Measurements from ENCODE around the gene ZSWIM3. TPM values are rescaled to one million over a fixed set of nuclear protein-coding genes. Genes with fewer than 3 reads are reported as not detected.

The ZSWIM3 gene
- 2.6 and 3.1 TPM in 2 replicates for total RNA-seq

DNA sequence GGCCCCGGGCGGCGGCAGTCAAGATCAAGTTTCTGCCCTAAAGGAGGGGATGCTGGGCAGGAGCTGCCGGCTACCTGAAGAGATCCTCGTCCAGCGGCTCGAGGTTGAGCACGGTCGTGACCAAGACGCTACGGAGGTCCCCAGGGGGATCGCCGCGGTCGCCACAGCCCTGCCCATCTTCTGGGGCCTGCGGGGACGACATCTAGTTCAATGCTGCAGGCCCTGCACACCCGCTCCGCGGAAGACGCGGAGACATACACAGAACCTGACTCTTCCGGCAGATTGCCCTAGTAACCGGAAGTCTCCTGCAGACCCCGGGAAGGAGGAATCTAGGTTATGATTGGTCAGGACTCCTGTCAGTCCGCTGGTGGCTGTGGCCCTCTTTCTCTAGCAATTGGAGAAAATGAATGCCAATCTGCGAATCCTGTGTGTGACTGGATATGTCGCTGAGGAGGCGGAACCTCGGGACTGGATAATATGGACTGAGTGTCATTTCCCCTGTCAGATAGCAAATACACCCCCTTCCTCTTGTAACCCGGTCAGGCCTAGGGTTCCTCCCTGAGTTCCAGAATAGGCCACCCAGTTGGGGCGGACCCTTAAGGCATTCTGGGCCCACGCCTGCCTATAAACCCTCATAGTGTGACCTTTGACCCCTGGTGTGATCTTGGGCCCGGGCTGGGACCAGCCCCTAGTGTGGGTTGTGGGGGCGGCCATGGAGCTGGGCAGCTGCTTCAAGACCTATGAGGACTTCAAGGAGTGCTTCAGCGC lies at the start of gene ZSWIM3, which contains the start of gene ACOT8:
TSS of gene ZSWIM3 (plus strand) at position 501 of the 768 bp plus-strand sequence. CDS start at position 713, 212 bp downstream.
TSS of gene ACOT8 (minus strand) at position 279 of the 768 bp plus-strand sequence. CDS start at position 202, 77 bp downstream.

DNA sequence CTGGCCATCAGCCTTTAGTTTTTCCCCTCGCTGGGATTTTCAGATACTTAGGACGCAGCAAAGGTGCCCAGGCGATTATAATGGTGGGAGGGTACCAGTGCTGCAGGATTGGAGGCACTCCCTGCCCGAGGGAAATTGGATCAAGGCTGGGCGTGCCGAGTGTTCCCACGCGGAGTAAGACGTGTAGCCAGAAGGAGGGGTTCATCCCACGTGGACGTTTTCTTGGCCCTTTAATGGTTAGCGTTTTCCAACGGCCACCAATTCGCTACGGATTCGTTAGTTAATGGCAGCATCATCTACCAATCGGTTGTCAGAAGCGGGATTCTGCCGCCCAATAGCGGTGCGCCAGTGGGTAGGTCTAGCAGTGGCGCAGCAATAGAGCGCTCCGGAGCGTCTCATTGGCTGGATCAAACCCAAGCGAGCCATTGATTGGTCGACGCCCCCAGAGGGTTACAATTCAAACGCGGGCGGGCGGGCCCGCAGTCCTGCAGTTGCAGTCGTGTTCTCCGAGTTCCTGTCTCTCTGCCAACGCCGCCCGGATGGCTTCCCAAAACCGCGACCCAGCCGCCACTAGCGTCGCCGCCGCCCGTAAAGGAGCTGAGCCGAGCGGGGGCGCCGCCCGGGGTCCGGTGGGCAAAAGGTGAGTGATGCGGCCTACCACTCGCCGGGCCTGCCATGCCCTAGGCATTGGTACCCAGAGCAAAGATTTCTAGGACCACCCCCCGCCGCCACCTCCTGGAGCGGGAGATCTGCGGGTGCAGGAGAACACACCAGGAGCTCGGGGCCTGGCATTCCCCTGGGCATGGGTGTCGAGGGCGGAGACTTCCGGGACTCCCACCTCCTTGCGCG lies 45.0 kb upstream of the ZSWIM3 start, which contains the start of gene UBE2C:
TSS of gene UBE2C (plus strand) at position 488 of the 849 bp plus-strand sequence. CDS start at position 540, 52 bp downstream.

GRCh38 chr20:45827030-45827652 lies 30.3 kb upstream of the ZSWIM3 start, which contains the start of gene TNNC2:
TNNC2 (minus strand) TSS chr20:45827312; CDS start chr20:45827248, 64 bp downstream.

GRCh38 chr20:45833030-45833882 lies 24.2 kb upstream of the ZSWIM3 start, which contains the start of gene SNX21:
SNX21 (plus strand) TSS chr20:45833799; CDS start chr20:45833920, 121 bp downstream.

GRCh38 chr20:45880988-45881788 lies 23.8 kb downstream of the ZSWIM3 start, which contains the start of gene ZSWIM1:
ZSWIM1 (plus strand) TSS chr20:45881227; CDS start chr20:45882593, 1,366 bp downstream.

GRCh38 chr20:45887346-45887715 lies 29.9 kb downstream of the ZSWIM3 start, which contains the start of gene SPATA25:
SPATA25 (minus strand) TSS chr20:45887622; CDS start chr20:45887590, 32 bp downstream.

GRCh38 chr20:45890985-45891983 lies 33.9 kb downstream of the ZSWIM3 start, which contains the start of the genes CTSA and NEURL2:
CTSA (plus strand) TSS chr20:45891335; CDS start chr20:45891569, 234 bp downstream.
NEURL2 (minus strand) TSS chr20:45891208; CDS start chr20:45890991, 217 bp downstream.

DNA sequence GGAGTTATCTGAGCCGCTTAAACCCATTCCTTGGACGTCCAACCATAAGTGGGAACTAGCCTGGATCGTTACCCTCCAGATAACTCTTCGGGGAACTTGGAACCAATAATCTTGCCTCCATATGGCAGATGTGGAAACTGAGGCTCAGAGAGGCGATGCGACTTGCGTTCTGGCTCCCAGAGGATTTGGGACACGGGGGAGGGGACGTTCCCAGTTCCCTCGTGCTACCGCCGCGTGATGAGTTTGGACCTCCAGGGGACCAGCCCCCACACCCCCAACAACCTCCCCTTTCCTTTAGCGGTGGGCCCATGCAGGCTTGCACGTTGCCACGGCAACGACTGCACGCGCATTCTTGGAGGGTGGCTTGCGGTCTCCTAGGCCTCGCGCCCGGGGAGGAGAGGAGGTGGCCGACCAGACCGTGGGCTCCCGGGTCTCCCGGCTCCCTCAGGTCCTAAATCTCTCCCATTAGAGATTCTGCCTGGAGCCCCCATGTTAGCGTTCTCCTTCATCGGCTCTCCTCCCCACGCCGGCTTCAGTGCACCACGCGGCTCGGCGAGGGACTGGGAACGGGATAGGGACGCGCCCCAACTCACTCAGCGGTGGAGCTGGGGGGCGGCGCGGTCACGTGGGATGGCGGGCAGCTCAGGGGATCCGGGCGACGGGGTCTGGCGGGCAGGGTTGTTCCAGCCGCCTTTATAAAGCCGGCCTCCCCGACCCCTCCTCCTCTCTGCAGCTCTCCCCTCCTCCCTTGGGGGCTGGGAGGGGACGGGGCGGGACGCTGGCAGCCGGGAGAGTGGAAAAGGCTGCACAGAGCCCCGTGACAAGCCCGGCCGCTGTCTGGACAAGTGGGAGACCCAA lies 54.3 kb downstream of the ZSWIM3 start, which contains the start of gene PLTP:
TSS of gene PLTP (minus strand) at position 670 of the 858 bp plus-strand sequence. CDS start 703 bp downstream, outside the sequence.

Other genes starting within 250 kb of the ZSWIM3 start
- gene WFDC10A, start 227.9 kb upstream of the ZSWIM3 start, total RNA-seq = not detected in 2 replicates
- gene WFDC9, start 226.3 kb upstream of the ZSWIM3 start, total RNA-seq = not detected in 2 replicates
- not detected in 2 replicates for gene WFDC11, start 187.4 kb upstream of the ZSWIM3 start, total RNA-seq
- gene WFDC13, start 155.6 kb upstream of the ZSWIM3 start, total RNA-seq = not detected in 2 replicates
- gene WFDC10B, start 152.6 kb upstream of the ZSWIM3 start, total RNA-seq = not detected in 2 replicates
- gene SPINT4, start 135.3 kb upstream of the ZSWIM3 start, total RNA-seq = not detected in 2 replicates
- 0.48 TPM in 1 of 2 replicates, not detected in the other for gene WFDC3, start 65.7 kb upstream of the ZSWIM3 start, total RNA-seq
- gene DNTTIP1, start 65.7 kb upstream of the ZSWIM3 start, total RNA-seq = 8.7 and 12.3 TPM in 2 replicates
- gene UBE2C, start 45.0 kb upstream of the ZSWIM3 start, total RNA-seq = 1.3 and 3.6 TPM in 2 replicates
- gene TNNC2, start 30.3 kb upstream of the ZSWIM3 start, total RNA-seq = 0.43 TPM in 1 of 2 replicates, not detected in the other
- 16.6 and 20.0 TPM in 2 replicates for gene SNX21, start 23.8 kb upstream of the ZSWIM3 start, total RNA-seq
- 38.6 and 42.0 TPM in 2 replicates for gene ACOT8, start 222 bp upstream of the ZSWIM3 start, total RNA-seq
- gene ZSWIM1, start 23.6 kb downstream of the ZSWIM3 start, total RNA-seq = 2.4 and 3.4 TPM in 2 replicates
- 0.72 and 1.9 TPM in 2 replicates for gene SPATA25, start 30.0 kb downstream of the ZSWIM3 start, total RNA-seq
- gene NEURL2, start 33.6 kb downstream of the ZSWIM3 start, total RNA-seq = 4.5 and 5.5 TPM in 2 replicates
- 16.2 and 21.9 TPM in 2 replicates for gene CTSA, start 33.7 kb downstream of the ZSWIM3 start, total RNA-seq
- gene PLTP, start 54.5 kb downstream of the ZSWIM3 start, total RNA-seq = 52.9 and 81.9 TPM in 2 replicates
- gene PCIF1, start 77.1 kb downstream of the ZSWIM3 start, total RNA-seq = 5.3 and 9.6 TPM in 2 replicates
- gene ZNF335, start 114.6 kb downstream of the ZSWIM3 start, total RNA-seq = 8.1 and 10.4 TPM in 2 replicates
- 0.21 and 16.4 TPM in 2 replicates for gene MMP9, start 151.3 kb downstream of the ZSWIM3 start, total RNA-seq
- gene SLC12A5, start 171.6 kb downstream of the ZSWIM3 start, total RNA-seq = under 0.01 TPM in 1 of 2 replicates, not detected in the other
- gene NCOA5, start 232.3 kb downstream of the ZSWIM3 start, total RNA-seq = 7.0 and 9.2 TPM in 2 replicates

All from tracheal epithelial cell (primary cell).